Activated CD8-positive, alpha-beta memory T cell treated with anti-CD3 and anti-CD28 coated beads for 1 hour (primary cell): ENCODE results near the gene ASXL3.

Source experiments
- DNase-seq, 2 donors: peaks; one replicate each; pipeline ENCODE4 v3.0.0-alpha.2; 2020; ENCODE audit warnings: low read depth in 1 of 2; ENCODE audit errors: extremely low read depth in 1 of 2

ASXL3 gene

DNA sequence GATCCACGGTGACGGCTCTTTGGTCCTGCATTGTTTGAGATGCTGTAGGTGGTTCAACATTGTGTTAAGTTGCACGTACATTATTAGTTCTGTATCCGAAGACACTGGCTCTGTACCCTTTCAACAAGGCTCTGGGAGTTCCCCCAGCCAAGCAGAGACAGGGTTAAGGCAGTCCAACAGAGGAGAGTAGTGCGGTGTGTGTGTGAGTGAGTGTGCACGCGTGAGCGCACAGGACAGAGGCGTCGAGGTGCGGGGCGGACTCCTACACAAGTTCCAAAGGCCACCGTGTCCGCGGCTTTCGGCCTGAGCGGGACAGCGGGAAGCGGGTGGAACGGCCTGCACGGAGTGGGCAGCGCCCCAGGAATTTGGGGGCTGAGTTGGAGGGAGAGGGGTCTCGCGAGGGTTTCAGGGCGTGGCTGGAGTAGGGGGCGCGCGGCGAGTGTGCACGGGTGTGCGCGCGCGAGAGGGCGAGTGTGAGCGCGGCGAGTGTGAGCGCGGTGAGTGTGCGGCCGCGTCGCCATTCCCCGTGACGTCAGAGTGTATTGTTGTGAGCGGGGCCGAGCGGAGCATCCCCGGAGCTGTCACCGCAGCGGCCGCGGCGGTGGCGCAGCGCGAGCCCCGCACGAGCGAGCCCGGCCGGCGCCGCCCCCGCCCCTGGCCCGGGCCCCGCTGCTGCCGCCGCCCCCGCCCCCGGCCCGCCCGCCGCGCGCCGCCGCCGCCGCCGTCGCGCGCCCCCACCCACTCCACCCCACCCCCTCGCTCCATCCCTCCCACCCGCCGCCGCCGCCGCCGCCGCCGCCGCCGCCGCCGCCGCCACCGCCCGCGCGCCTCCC lies at the start of gene ASXL3:
TSS of gene ASXL3 (plus strand) at position 535 of the 833 bp plus-strand sequence. CDS start 413 bp downstream, outside the sequence.
- no peak for DNase-seq

DNA sequence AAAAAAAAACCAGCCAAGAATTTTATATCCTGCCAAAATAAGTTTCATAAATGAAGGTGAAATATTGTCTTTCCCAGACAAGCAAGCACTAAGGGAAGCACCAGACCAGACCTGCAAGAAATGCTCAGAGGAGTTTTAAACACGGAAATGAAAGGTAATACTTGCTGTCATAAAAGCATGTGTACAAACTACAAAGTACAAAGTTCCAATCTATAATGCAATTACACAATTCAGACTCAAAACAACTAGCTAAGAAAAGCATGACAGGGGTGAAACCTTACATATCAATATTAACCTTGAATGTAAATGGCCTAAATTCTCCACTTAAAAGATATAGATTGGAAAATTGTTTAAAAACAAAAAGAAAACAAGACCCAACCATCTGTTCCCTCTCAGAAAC lies 45.0 kb upstream of the ASXL3 start:
- no peak for DNase-seq

DNA sequence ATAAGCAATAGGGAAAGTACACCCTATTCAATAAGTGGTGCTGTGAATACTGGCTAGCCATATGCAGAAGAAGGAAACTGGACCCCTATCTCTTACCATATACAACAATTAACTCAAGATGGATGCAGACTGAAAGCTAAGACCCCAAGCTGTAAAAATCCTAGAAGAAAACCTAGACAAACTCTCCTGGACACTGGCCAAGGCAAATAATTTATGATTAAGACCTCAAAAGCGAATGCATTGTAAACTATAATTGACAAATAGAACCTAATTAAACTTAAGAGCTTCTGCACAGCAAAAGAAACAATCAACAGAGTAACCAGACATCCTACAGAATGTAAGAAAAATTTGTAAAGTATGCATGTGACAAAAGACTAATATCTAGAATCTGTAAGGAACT lies 41.1 kb upstream of the ASXL3 start:
- DNase-seq = no peak

DNA sequence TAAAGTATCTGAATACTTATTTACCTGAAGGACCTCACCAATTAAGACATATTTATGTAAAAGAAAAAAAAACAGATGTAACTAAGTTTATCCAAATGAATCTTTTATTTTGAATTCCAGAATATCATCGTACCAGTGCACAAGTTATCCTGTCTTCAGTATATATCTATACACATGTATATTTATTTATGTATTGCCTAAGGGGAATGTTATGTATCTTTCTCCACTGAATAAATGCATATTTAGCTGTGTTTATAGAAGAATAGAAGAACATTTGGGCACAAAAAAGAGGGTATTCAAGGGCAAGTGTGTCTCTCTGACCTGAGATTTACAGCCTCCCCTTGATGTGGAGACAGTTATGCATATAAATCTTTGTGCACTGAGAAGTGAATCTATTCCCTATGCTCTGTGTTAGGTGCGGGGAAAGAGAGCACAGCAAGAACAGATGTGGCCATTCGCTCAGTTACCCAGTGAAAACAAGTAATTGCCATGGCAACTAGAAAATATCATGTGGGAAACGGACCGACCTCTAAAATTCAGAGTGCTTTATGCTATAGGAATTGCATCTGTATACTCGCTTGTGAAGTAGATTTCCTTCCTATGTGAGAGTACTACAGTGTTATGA lies 39.5 kb upstream of the ASXL3 start:
- no peak for DNase-seq

DNA sequence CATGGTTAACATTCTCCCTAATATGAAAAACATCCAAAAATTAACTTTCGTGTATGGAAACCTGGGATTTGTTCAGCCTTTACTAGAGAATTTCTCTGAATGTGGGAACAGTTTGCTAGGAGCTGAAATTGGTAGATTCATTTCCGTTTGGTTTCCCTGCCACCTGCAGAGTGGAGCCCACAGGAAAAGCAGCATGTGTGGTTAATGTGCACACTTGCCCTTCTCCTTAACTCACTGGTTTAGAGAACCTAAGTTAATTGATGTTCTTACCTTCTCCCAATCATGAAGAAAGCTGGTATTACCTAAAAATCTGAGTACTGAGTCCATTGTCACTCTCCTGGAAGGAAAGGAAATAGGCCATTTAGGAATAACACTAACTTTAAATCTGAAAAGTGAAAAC lies 37.6 kb upstream of the ASXL3 start:
- DNase-seq = no peak

GRCh38 chr18:33541316-33541715 lies 36.7 kb upstream of the ASXL3 start:
- no peak for DNase-seq

GRCh38 chr18:33556846-33557245 lies 21.2 kb upstream of the ASXL3 start:
- DNase-seq = no peak

- no peak for DNase-seq
These were observed 20.3 kb upstream of the ASXL3 start for GRCh38 chr18:33557706-33558105.

DNA sequence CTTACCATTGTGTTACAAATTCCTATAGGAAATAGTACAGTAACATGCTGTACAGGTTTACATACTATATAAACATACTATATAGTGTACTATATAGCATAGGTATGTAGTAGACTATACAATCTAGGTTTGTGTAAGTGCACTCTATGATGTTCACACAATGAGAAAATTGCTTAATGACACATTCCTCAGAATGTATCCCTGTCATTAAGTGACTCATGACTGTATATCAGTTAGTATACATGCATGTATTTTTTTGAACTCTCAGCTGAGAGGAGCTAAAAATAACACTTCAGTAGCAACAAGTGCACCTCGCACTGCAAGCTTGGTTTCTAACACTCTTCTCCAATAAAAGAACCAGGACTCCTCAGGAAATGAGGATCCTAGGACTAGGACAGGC lies 19.5 kb upstream of the ASXL3 start:
- no peak for DNase-seq

- no peak for DNase-seq
These were observed 17.2 kb upstream of the ASXL3 start for GRCh38 chr18:33560686-33561370.

DNA sequence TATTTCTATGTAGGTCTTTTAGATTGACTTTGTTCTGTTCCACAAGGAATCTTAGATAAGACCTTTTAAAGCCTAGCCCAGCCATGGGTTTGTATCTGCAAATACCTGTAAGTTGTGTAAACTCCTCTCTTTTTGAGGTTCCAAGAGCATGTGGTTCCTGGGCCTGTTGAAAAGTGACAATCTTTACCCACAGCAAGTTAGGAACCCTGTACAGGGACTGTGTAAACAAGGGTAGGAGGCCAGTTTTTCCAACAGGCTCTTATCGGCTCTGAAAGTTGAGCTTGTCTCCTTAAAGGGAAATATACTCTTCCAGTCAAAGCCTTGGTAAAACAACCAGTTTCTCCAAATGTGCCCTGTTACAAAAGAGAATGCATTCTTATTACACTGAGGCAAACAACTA lies 15.3 kb upstream of the ASXL3 start:
- no peak for DNase-seq

DNA sequence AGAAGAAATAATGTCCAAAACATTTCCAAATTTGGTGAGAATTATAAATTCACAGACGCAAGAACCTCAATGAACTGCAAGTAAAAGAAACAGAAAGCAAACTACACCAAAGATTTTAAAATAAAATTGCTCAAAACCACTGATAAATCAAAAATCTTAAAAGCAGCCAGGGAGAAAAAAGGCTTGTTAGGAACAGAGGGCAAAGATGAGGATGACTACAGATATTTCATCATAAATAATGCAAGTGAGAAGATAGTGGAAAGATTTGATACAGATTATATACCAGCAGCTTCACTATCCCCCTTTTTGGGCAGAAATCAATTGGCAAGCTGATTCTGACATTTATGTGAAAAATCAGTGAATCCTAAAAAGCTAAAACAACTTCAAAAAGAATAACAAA lies 10.3 kb upstream of the ASXL3 start:
- DNase-seq = no peak

DNA sequence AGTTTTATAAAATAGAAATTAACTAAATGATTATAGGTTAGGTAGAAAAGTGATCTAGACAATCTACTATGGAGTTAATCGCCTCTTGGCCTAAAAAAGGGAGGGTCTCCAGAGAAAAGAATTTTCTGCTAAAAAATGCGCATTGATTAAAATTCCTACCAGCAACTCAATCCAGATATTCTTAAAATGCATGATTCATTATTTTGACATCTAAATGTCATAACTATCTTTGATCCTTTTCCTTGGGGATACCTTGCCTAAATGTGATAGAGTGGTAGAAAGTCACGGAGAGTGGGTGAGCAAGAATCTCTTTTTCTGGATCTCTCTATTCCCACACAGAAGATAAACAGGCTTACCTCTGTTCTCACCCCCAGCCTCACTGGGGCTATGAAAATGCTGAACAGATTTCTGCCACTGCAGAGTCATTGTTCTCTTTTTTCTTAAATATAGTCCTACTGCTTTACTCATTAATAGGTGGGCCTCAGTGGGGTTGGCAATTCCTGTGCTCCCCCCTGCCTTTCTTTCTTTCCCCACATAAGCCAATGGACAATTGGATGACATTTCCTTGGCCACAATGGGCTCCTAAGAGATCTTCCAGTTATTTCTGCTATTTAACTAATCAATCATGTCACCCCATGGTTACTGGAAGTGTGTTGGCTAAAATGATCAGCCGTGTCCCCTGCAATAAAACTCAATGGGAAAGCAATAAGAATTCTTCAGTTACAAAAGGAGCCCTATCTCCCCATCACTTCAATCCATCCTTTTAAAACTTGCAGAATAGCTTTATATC lies 5.8 kb upstream of the ASXL3 start:
- DNase-seq = no peak

DNA sequence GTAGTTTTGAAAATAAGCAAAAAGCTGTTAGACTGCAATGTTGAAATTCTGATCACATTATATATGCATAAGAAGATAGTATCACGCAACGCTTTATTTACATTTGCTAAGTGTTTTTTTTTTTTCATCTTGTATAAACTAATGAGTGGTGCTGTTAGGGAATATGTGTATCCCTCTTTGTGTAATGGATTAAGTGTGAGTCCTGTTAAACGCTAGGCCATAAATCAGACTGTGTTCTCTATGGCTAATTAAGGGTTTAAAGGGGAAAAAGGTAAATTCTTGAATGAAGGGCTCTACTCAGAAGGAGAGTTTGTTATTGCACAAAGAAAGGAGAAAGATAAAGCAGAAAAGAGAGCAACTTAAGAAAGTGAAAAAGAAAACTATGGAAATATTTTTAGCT lies 4.8 kb upstream of the ASXL3 start:
- DNase-seq = no peak

GRCh38 chr18:33575451-33575850 lies 2.6 kb upstream of the ASXL3 start:
- no peak for DNase-seq

GRCh38 chr18:33576999-33577646 lies 896 bp upstream of the ASXL3 start:
- no peak for DNase-seq

DNA sequence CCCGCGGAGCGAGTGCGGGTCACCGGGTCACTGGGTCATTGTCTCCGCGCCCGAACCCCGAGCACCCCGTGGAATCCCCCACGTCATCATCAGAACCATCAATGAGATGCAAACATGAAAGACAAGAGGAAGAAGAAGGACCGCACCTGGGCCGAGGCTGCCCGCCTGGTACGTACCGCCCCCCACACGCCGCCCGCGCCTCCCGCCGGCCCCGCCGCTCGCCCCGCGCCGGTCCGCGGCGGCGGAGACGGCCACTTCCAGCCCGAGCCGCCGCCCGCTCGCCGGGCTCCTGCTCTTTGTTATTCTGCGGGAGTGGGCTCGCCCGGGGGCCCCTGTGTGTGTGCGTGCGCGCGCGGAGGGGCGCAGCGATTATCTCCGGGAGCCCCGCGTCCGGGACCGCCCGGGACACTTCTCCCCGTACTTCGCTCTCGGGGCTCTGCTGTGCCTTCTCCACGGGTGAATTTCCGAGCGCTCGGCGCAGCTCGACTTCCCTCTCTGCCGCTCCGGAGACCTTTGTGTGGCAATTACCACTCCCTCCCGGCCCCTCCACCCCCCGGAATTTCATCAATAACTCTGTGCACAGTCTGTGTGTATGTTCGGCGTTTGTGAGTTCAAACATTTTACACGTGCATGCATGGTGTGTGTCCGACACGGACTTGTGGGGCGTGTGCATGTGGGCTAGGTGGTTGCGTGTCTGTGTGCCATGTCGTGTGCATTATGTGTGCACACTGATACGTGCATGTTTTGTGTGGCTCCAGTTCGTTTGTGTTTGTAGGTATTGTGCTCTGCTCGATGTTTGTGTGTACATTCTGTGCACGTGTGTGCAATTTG lies 714 bp downstream of the ASXL3 start:
- no peak for DNase-seq

- no peak for DNase-seq
These were observed 1.6 kb downstream of the ASXL3 start for GRCh38 chr18:33579349-33580215.

GRCh38 chr18:33580546-33580945 lies 2.5 kb downstream of the ASXL3 start:
- no peak for DNase-seq
